Measurements from ENCODE around the gene ZNF609.

ZNF609 gene

GRCh38 chr15:64647367-64647766, 187.0 kb downstream of the ZNF609 start:
- no peak for DNase-seq (ENCODE audit: low read depth)
- H3K4me3 ChIP-seq (ENCODE audit: low read length): no peak overlapping the region
- no peak for TF ChIP-seq CTCF (conservative IDR thresholded peaks at IDR 0.05; ENCODE audit: low read depth, low read length)

- DNase-seq (ENCODE audit: low read depth): no peak
- H3K4me3 ChIP-seq (ENCODE audit: low read length): no peak overlapping the region
- no peak for TF ChIP-seq CTCF (conservative IDR thresholded peaks at IDR 0.05; ENCODE audit: low read depth, low read length)
Measured at GRCh38 chr15:64650552-64650951, 190.2 kb downstream of the ZNF609 start.

- no peak for DNase-seq (ENCODE audit: low read depth)
- no peak for TF ChIP-seq CTCF (conservative IDR thresholded peaks at IDR 0.05; ENCODE audit: low read depth, low read length)
- H3K4me3 ChIP-seq (ENCODE audit: low read length): no peak overlapping the region
Measured at GRCh38 chr15:64651601-64652191, 191.3 kb downstream of the ZNF609 start.

- peak; percentile 35 for TF ChIP-seq CTCF (conservative IDR thresholded peaks at IDR 0.05; ENCODE audit: low read depth, low read length)
- no peak overlapping the region for H3K4me3 ChIP-seq (ENCODE audit: low read length)
- DNase-seq (ENCODE audit: low read depth): no peak
Measured at GRCh38 chr15:64653757-64654156, 193.4 kb downstream of the ZNF609 start.

GRCh38 chr15:64656508-64656907, 196.1 kb downstream of the ZNF609 start:
- H3K4me3 ChIP-seq (ENCODE audit: low read length): no peak overlapping the region
- no peak for TF ChIP-seq CTCF (conservative IDR thresholded peaks at IDR 0.05; ENCODE audit: low read depth, low read length)
- DNase-seq (ENCODE audit: low read depth): no peak

- no peak overlapping the region for H3K4me3 ChIP-seq (ENCODE audit: low read length)
- no peak for DNase-seq (ENCODE audit: low read depth)
- TF ChIP-seq CTCF (conservative IDR thresholded peaks at IDR 0.05; ENCODE audit: low read depth, low read length): no peak
Measured at GRCh38 chr15:64665179-64665578, 204.8 kb downstream of the ZNF609 start.

GRCh38 chr15:64667736-64668161, 207.4 kb downstream of the ZNF609 start:
- no peak for DNase-seq (ENCODE audit: low read depth)
- no peak for TF ChIP-seq CTCF (conservative IDR thresholded peaks at IDR 0.05; ENCODE audit: low read depth, low read length)

More at GRCh38 chr15:64667736-64668161, 207.4 kb downstream of the ZNF609 start:
- no peak overlapping the region for H3K4me3 ChIP-seq (ENCODE audit: low read length)
